Activated T-helper 17 cell treated with anti-CD3 and anti-CD28 coated beads, Interleukin-2, amount 50 U/mL, for 72 hours (primary cell): ENCODE data around the gene CEP135. TPM values are rescaled to one million over a fixed set of nuclear protein-coding genes. Genes with fewer than 3 reads are reported as not detected.
A peak's percentile ranks its signal among the peaks of the same experiment; 100 is the strongest.

Source experiments
- ATAC-seq: fragments of 150-1000 bp; cut with Tn5 transposase; replicated peaks from 2 replicates; pipeline ENCODE4 v1.10.0; 2021; ENCODE audit warnings: mild to moderate bottlenecking, moderate library complexity
- H3K27ac Mint-ChIP-seq: one replicate; pipeline ENCODE4 v1.8.0; 2022; ENCODE audit warnings: mixed read lengths
- H3K27me3 Mint-ChIP-seq: one replicate; pipeline ENCODE4 v1.8.0; 2022; ENCODE audit warnings: mixed read lengths
- H3K36me3 Mint-ChIP-seq: one replicate; pipeline ENCODE4 v1.8.0; 2022; ENCODE audit warnings: low read depth, mild to moderate bottlenecking, mixed read lengths
- H3K4me1 Mint-ChIP-seq: one replicate; pipeline ENCODE4 v1.8.0; 2022; ENCODE audit warnings: mixed read lengths
- H3K4me3 Mint-ChIP-seq: one replicate; pipeline ENCODE4 v1.8.0; 2022; ENCODE audit warnings: mild to moderate bottlenecking, mixed read lengths
- H3K9me3 Mint-ChIP-seq: one replicate; pipeline ENCODE4 v1.8.0; 2022; ENCODE audit warnings: mixed read lengths
- total RNA-seq, 2 donors: library from RNA; stranded (reverse); gene quantifications; one replicate each; pipeline ENCODE4 v1.2.3, GENCODE V29; 2022

The CEP135 gene
- total RNA-seq, 2 donors from 2014 or later = 15.7 to 16.2 TPM

GRCh38 chr4:56007154-56007553 is 58.4 kb downstream of the CEP135 start:
- H3K4me1 Mint-ChIP-seq = no peaks in the 10 kb centered on the region
- H3K27me3 Mint-ChIP-seq = no peaks in the 10 kb centered on the region
- peaks cover 100% of the 10 kb centered on the region for H3K36me3 Mint-ChIP-seq
- H3K9me3 Mint-ChIP-seq = no peaks in the 10 kb centered on the region
- H3K27ac Mint-ChIP-seq = no peak overlapping the region
- no peak for ATAC-seq
- no peak overlapping the region for H3K4me3 Mint-ChIP-seq

- Mint-ChIP-seq H3K9me3 (no peaks in the 10 kb centered on the region), H3K4me1 (no peaks in the 10 kb centered on the region), H3K4me3 (no peak overlapping the region), H3K27me3 (no peaks in the 10 kb centered on the region), H3K27ac (no peak overlapping the region), H3K36me3 (peaks cover 100% of the 10 kb centered on the region)
- no peak for ATAC-seq
These were observed 59.5 kb downstream of the CEP135 start for GRCh38 chr4:56008206-56008605.

- Mint-ChIP-seq H3K4me3 (no peak overlapping the region), H3K4me1 (no peaks in the 10 kb centered on the region), H3K27me3 (no peaks in the 10 kb centered on the region), H3K27ac (no peak overlapping the region), H3K36me3 (peaks cover 80% of the 10 kb centered on the region), H3K9me3 (no peaks in the 10 kb centered on the region)
- ATAC-seq = no peak
These were observed 77.9 kb downstream of the CEP135 start for GRCh38 chr4:56026596-56026995.

- no peak for ATAC-seq
- peaks cover 68% of the 10 kb centered on the region for H3K36me3 Mint-ChIP-seq
- H3K9me3 Mint-ChIP-seq = no peaks in the 10 kb centered on the region
- H3K27me3 Mint-ChIP-seq = no peaks in the 10 kb centered on the region
- no peak overlapping the region for H3K4me3 Mint-ChIP-seq
- H3K27ac Mint-ChIP-seq = no peak overlapping the region
- H3K4me1 Mint-ChIP-seq = no peaks in the 10 kb centered on the region
These were observed 79.4 kb downstream of the CEP135 start for GRCh38 chr4:56028165-56028564.

- Mint-ChIP-seq H3K27ac (no peak overlapping the region), H3K36me3 (no peaks in the 10 kb centered on the region), H3K27me3 (peaks cover 14% of the 10 kb centered on the region), H3K4me3 (no peak overlapping the region), H3K4me1 (no peaks in the 10 kb centered on the region), H3K9me3 (no peaks in the 10 kb centered on the region)
- ATAC-seq = no peak
These were observed 89.9 kb downstream of the CEP135 start for GRCh38 chr4:56038487-56039162.

- H3K27ac Mint-ChIP-seq = no peak overlapping the region
- H3K4me1 Mint-ChIP-seq = no peaks in the 10 kb centered on the region
- H3K27me3 Mint-ChIP-seq = peaks cover 17% of the 10 kb centered on the region
- no peak for ATAC-seq
- H3K36me3 Mint-ChIP-seq = no peaks in the 10 kb centered on the region
- H3K4me3 Mint-ChIP-seq = no peak overlapping the region
- no peaks in the 10 kb centered on the region for H3K9me3 Mint-ChIP-seq
These were observed 92.1 kb downstream of the CEP135 start for GRCh38 chr4:56040842-56041241.

- Mint-ChIP-seq H3K27ac (no peak overlapping the region), H3K27me3 (peaks cover 21% of the 10 kb centered on the region), H3K4me3 (no peak overlapping the region), H3K9me3 (no peaks in the 10 kb centered on the region), H3K4me1 (no peaks in the 10 kb centered on the region), H3K36me3 (no peaks in the 10 kb centered on the region)
- ATAC-seq = no peak
These were observed 93.5 kb downstream of the CEP135 start for GRCh38 chr4:56042225-56042624.

- Mint-ChIP-seq H3K36me3 (no peaks in the 10 kb centered on the region), H3K9me3 (no peaks in the 10 kb centered on the region), H3K4me1 (peaks cover 5% of the 10 kb centered on the region), H3K4me3 (peak overlapping the region; percentile 44), H3K27me3 (peaks cover 38% of the 10 kb centered on the region), H3K27ac (no peak overlapping the region)
- ATAC-seq = no peak
These were observed 99.6 kb downstream of the CEP135 start for GRCh38 chr4:56048383-56048701.

- Mint-ChIP-seq H3K9me3 (no peaks in the 10 kb centered on the region), H3K36me3 (no peaks in the 10 kb centered on the region), H3K27ac (no peak overlapping the region), H3K4me1 (peaks cover 5% of the 10 kb centered on the region), H3K27me3 (peaks cover 38% of the 10 kb centered on the region), H3K4me3 (peak overlapping the region; percentile 44)
- peak; percentile 85 for ATAC-seq
These were observed 100.1 kb downstream of the CEP135 start for GRCh38 chr4:56048702-56049431.

- no peak overlapping the region for H3K27ac Mint-ChIP-seq
- no peak for ATAC-seq
- peaks cover 43% of the 10 kb centered on the region for H3K27me3 Mint-ChIP-seq
- H3K36me3 Mint-ChIP-seq = no peaks in the 10 kb centered on the region
- no peaks in the 10 kb centered on the region for H3K9me3 Mint-ChIP-seq
- H3K4me3 Mint-ChIP-seq = peak overlapping the region; percentile 71
- peaks cover 5% of the 10 kb centered on the region for H3K4me1 Mint-ChIP-seq
These were observed 101.9 kb downstream of the CEP135 start for GRCh38 chr4:56050625-56051024.

GRCh38 chr4:56051029-56051709 is 102.4 kb downstream of the CEP135 start:
- Mint-ChIP-seq H3K27me3 (peaks cover 48% of the 10 kb centered on the region), H3K4me3 (no peak overlapping the region)

GRCh38 chr4:56051710-56052075 is 102.9 kb downstream of the CEP135 start:
- Mint-ChIP-seq H3K9me3 (no peaks in the 10 kb centered on the region), H3K27ac (no peak overlapping the region), H3K36me3 (no peaks in the 10 kb centered on the region), H3K27me3 (peaks cover 48% of the 10 kb centered on the region), H3K4me1 (peaks cover 5% of the 10 kb centered on the region), H3K4me3 (no peak overlapping the region)
- ATAC-seq = no peak

More at GRCh38 chr4:56051029-56051709, 102.4 kb downstream of the CEP135 start:
- Mint-ChIP-seq H3K4me1 (peaks cover 5% of the 10 kb centered on the region), H3K27ac (no peak overlapping the region), H3K9me3 (no peaks in the 10 kb centered on the region), H3K36me3 (no peaks in the 10 kb centered on the region)
- no peak for ATAC-seq

GRCh38 chr4:56052481-56052880 is 103.7 kb downstream of the CEP135 start:
- H3K4me1 Mint-ChIP-seq = peaks cover 5% of the 10 kb centered on the region
- H3K4me3 Mint-ChIP-seq = no peak overlapping the region
- H3K9me3 Mint-ChIP-seq = no peaks in the 10 kb centered on the region
- ATAC-seq = no peak
- peaks cover 48% of the 10 kb centered on the region for H3K27me3 Mint-ChIP-seq
- H3K27ac Mint-ChIP-seq = no peak overlapping the region
- H3K36me3 Mint-ChIP-seq = no peaks in the 10 kb centered on the region

- H3K4me3 Mint-ChIP-seq = no peak overlapping the region
- no peak overlapping the region for H3K27ac Mint-ChIP-seq
- ATAC-seq = no peak
- H3K36me3 Mint-ChIP-seq = no peaks in the 10 kb centered on the region
- peaks cover 48% of the 10 kb centered on the region for H3K27me3 Mint-ChIP-seq
- no peaks in the 10 kb centered on the region for H3K9me3 Mint-ChIP-seq
- peaks cover 5% of the 10 kb centered on the region for H3K4me1 Mint-ChIP-seq
These were observed 104.2 kb downstream of the CEP135 start for GRCh38 chr4:56052966-56053365.
